Stimulated activated naive CD8-positive, alpha-beta T cell treated with anti-CD3 and anti-CD28 coated beads, Interleukin-15, amount 100 ng/mL, for 72 hours (primary cell): ENCODE data around the gene ARHGEF7.

ENCODE experiments used
- ATAC-seq: fragments of 150-1000 bp; cut with Tn5 transposase; 2 replicates; pipeline ENCODE4 v1.10.0; 2021; ENCODE audit warnings: mild to moderate bottlenecking, moderate library complexity
- DNase-seq, 2 donors: peaks; one replicate each; pipeline ENCODE4 v3.0.0; 2021 to 2022
- H3K27ac Mint-ChIP-seq, 2 donors: one replicate each; pipeline ENCODE4 v1.8.0; 2022; ENCODE audit warnings: mild to moderate bottlenecking in 2 of 2, mixed read lengths in 2 of 2, moderate library complexity in 2 of 2
- H3K27me3 Mint-ChIP-seq: one replicate; pipeline ENCODE4 v1.8.0; 2022; ENCODE audit warnings: mixed read lengths
- H3K4me1 Mint-ChIP-seq: one replicate; pipeline ENCODE4 v1.8.0; 2022; ENCODE audit warnings: mild to moderate bottlenecking, mixed read lengths
- H3K4me3 Mint-ChIP-seq, 2 donors: one replicate each; pipeline ENCODE4 v1.8.0; 2022; ENCODE audit warnings: mild to moderate bottlenecking in 2 of 2, mixed read lengths in 2 of 2, moderate library complexity in 1 of 2
- H3K9me3 Mint-ChIP-seq, 2 donors: one replicate each; pipeline ENCODE4 v1.8.0; 2022; ENCODE audit warnings: mixed read lengths in 2 of 2

Gene ARHGEF7

GRCh38 chr13:111354789-111355188, 239.7 kb downstream of the ARHGEF7 start:
- ATAC-seq (no peak), DNase-seq (no peak)
- no peaks in the 10 kb centered on the region for H3K27me3 Mint-ChIP-seq
- H3K4me3 Mint-ChIP-seq: no peak overlapping the region
- peaks cover 7% of the 10 kb centered on the region for H3K4me1 Mint-ChIP-seq
- H3K9me3 Mint-ChIP-seq: no peaks in the 10 kb centered on the region
- no peak overlapping the region for H3K27ac Mint-ChIP-seq
